Bronchial epithelial cell (primary cell): ENCODE data around the gene GPI. TPM values are rescaled to one million over a fixed set of nuclear protein-coding genes. Genes with fewer than 3 reads are reported as not detected.

Experiments used
- DNase-seq: peaks from one replicate; pipeline ENCODE4 v3.0.0-alpha.2; 2010; ENCODE audit warnings: low read depth
- FAIRE-seq: peaks from 2 replicates; lab custom pipeline; 2011; peaks lifted over from hg19 to GRCh38; lab: Jason Lieb, UNC
- H3K27me3 ChIP-seq: 2 replicates; pipeline ENCODE4 v1.5.1; 2011; ENCODE audit warnings: low read length; ENCODE audit not compliant: control insufficient read depth, insufficient read depth
- H3K36me3 ChIP-seq: 2 replicates; pipeline ENCODE4 v1.5.1; 2011; ENCODE audit warnings: low read length; ENCODE audit not compliant: control insufficient read depth, insufficient read depth
- H3K4me3 ChIP-seq: 2 replicates; pipeline ENCODE4 v1.5.1; 2011; ENCODE audit warnings: mild to moderate bottlenecking, low read depth, low read length, control low read depth
- total RNA-seq: library from RNA; depleted of rRNA; stranded (reverse); fragments of >200 nt; gene quantifications from 2 replicates; pipeline ENCODE4 v1.2.1, GENCODE V29; 2014
- TF ChIP-seq, protein P1 (sequence below): IDR thresholded peaks from 2 replicates; pipeline ENCODE4 v1.5.1; 2011; ENCODE audit warnings: mild to moderate bottlenecking, moderate library complexity, low read length, control low read depth, inconsistent platforms; ENCODE audit not compliant: insufficient read depth, severe bottlenecking

The GPI gene
- total RNA-seq, 1 donor from 2014 or later = 130 TPM

DNA sequence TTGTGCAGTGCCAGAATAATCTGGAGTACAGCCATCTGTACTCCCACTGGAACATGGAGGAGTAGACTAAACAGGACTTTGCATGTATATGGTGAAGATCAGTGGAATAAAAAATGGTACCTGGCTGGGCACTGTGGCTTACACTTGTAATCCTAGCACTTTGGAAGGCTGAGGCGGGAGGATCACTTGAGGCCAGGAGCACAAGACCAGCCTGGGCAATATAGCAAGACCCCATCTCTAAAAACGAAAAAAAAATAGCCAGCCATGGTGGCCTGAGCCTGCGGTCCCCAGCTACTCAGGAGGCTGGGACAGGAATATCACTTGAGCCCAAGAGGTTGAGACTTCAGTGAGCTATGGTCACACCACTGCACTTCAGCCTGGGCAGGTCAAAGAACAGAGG is 83.2 kb downstream of the GPI start:
- no peak for DNase-seq
- no peak for FAIRE-seq
- TF ChIP-seq, protein P1, sequence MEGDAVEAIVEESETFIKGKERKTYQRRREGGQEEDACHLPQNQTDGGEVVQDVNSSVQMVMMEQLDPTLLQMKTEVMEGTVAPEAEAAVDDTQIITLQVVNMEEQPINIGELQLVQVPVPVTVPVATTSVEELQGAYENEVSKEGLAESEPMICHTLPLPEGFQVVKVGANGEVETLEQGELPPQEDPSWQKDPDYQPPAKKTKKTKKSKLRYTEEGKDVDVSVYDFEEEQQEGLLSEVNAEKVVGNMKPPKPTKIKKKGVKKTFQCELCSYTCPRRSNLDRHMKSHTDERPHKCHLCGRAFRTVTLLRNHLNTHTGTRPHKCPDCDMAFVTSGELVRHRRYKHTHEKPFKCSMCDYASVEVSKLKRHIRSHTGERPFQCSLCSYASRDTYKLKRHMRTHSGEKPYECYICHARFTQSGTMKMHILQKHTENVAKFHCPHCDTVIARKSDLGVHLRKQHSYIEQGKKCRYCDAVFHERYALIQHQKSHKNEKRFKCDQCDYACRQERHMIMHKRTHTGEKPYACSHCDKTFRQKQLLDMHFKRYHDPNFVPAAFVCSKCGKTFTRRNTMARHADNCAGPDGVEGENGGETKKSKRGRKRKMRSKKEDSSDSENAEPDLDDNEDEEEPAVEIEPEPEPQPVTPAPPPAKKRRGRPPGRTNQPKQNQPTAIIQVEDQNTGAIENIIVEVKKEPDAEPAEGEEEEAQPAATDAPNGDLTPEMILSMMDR = no peak
- no peaks in the 10 kb centered on the region for H3K27me3 ChIP-seq
- H3K36me3 ChIP-seq = peaks cover 9% of the 10 kb centered on the region
- H3K4me3 ChIP-seq = no peak overlapping the region

Other genes with a start within 250 kb of the GPI start
- gene LSM14A, start 192.7 kb upstream of the GPI start, total RNA-seq = 86.1 and 142 TPM in 2 replicates
- gene GARRE1, start 110.6 kb upstream of the GPI start, total RNA-seq = 6.1 and 7.7 TPM in 2 replicates
- 12.9 and 24.5 TPM in 2 replicates for gene PDCD2L, start 39.2 kb downstream of the GPI start, total RNA-seq
- 128 and 173 TPM in 2 replicates for gene UBA2, start 63.2 kb downstream of the GPI start, total RNA-seq
- gene WTIP, start 116.6 kb downstream of the GPI start, total RNA-seq = 40.3 and 43.9 TPM in 2 replicates